Cerebellar cortex (tissue), 1 donor: ENCODE results near the gene CRKL.
A peak's percentile ranks its signal among the peaks of the same experiment; 100 is the strongest.

Experiments used
- DNase-seq: peaks from one replicate; pipeline ENCODE4 v3.0.0-alpha.2; 2015; ENCODE audit warnings: low spot score

The CRKL gene

DNA sequence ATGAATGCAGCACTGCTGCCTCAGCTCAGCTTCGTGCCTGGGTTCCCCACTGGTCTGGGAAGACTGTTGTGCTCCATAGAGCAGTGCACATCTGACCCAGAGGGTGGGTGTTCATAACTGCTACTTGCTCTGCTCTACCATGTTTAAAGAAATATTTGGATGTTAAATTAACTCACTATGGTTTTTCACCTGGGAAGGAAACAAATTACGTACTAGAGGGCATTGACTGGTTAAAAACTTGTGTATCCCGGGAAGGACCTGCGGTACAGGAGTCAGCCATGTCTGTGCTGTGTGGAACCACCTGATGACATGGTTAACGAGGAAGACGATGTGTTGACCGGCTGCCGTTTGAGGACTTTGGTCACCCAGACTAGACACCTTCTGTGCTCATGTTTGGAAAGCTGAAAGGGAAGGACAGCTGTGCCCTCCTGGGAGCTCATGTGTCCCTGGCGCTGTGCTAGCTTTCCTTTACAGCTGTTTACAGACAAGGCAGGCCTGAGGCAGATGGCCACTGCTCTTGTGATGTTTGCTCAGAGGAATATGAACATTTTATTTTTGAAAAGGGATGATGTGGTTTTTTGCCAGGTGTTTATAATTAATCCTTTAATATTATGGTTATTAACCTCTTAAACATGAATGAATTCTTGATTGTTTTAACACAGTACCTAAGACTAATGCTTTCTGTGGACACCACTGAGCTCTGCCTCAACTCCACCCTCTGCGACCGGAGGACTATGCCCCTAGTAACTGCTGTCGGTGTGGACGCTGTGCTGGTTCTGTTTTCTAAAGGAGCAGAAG, 35.5 kb downstream of the CRKL start:
- no peak for DNase-seq

DNA sequence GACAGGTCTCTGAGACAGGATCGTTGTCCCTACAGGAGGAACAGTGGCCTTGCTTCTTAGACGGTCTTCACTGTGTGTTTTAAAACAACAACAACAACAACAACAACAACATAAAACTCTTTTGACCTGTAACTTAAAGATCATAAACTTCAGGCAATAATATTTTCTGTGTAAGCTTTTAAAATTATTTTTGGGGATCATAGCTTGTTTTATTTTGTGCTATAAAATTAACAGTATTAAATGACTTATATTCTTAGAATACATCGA, 36.1 kb downstream of the CRKL start:
- DNase-seq, result no peak

GRCh38 chr22:20953668-20954500, 36.7 kb downstream of the CRKL start:
- DNase-seq, result no peak

GRCh38 chr22:20955548-20955947, 38.3 kb downstream of the CRKL start:
- no peak for DNase-seq

DNA sequence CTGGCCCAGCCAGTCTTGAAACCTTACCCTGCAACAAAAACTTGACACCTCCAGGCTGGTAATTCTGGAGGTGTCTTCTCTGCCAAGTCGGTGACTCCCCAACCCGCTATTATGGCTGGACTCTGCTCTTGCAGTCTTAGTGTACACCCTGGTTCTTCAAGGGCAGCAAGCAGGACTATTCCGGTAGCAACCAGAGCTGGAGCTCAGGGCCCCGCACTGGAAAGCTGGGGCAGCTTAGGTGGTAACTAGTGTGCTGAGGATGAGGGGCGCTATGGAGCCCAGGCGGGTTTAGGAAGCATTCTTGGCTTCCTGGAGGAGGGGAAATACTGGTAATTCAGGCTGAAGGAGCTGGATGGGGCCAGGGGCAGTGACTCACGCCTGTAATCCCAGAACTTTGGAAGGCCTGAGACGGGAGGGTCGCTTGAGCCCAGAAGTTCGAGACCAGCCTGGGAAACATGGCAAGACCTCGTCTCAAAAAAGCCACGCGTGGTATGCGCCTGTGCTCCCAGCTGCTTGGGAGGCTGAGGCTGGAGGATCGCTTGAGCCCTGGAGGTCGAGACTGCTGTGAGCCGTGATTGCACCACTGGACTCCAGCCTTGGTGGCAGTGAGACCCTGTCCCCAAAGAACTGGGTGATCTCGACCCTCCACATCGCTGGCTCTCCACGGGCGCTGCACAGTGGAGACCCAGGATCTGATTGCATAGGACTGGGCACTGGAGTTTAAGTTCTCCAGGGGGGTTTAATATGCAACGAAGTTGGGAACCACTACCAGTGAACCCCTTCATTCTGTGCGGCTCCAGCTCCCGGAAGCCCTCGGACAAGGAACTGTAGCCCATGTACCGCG, 39.3 kb downstream of the CRKL start:
- DNase-seq, result peak; percentile 61

- DNase-seq, result no peak
Observed at GRCh38 chr22:20957102-20957682, 40.0 kb downstream of the CRKL start.

- DNase-seq, result peak; percentile 68
Observed at GRCh38 chr22:20957683-20958431, 40.6 kb downstream of the CRKL start.

DNA sequence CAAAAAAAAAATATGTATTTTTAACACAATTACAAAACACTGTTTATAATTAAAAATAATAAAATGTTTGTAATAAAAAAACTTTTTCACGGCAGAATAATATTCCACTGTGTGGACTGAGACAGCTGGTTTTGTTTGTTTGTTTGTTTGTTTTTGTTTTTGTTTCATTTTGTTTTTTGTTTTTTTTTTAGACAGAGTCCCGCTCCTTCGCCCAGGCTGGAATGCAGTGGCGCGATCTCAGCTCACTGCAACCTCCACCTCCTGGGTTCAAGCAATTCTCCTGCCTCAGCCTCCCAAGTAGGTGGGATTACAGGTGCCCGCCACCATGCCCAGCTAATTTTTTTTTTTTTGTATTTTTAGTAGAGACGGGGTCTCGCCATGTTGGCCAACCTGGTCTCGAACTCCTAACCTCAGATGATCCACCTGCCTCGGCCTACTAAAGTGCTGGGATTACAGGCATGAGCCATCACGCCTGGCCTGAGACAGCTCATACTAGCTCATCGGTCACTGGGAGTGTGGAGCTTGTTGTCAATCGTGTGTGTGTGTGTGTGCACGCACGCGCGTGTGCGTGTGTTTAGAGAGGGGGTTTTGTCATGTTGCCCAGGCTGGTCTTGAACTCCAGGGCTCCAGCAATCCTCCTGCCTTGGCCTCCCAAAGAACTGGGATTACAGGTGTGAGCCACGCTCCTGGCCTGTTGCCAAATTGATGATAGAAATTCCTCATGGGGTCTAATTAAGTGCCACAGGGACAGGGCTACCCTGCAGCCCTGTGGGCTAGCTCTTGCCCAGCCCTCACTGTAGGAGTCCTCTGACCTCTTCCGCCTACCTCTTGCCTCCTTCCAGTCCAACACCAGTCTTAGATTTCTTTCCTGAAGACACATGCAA, 42.6 kb downstream of the CRKL start:
- no peak for DNase-seq

DNA sequence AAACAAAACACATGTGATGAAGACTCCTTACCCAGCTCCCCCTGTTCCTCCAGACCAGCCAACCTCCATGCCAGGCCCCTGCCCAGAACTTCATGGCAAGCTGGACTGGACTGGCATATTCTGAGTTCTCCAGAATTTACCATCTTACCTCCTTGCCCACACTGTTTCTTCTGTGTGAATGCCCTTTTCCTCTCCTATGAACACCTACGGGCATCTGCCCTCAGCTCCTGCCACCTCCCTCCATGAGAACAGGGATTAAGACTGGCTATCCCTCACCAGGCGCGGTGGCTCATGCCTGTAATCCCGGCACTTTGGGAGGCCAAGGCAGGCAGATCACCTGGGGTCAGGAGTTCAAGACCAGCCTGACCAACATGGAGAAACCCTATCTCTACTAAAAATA, 43.4 kb downstream of the CRKL start:
- DNase-seq, result no peak

DNA sequence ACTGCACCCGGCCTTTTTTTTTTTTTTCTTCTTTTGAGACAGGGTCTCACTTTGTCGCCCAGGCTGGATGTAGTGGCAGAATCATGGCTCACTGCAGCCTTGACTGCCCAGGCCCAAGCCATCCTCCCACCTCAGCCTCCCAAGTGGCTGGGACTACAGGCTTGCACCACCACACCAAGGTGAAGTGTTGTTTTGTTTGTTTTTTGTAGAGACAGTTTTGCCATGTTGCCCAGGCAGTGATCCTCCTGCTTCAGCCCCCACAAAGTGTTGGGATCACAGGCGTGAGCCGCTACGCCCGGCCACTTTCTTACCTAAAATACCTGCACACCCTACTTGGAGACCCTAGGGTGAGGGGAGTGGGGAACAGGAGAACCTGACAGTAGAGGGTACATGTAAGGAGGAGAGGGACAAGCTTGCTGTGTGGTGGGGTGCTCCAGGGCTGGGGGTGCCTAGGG, 45.3 kb downstream of the CRKL start:
- no peak for DNase-seq

DNA sequence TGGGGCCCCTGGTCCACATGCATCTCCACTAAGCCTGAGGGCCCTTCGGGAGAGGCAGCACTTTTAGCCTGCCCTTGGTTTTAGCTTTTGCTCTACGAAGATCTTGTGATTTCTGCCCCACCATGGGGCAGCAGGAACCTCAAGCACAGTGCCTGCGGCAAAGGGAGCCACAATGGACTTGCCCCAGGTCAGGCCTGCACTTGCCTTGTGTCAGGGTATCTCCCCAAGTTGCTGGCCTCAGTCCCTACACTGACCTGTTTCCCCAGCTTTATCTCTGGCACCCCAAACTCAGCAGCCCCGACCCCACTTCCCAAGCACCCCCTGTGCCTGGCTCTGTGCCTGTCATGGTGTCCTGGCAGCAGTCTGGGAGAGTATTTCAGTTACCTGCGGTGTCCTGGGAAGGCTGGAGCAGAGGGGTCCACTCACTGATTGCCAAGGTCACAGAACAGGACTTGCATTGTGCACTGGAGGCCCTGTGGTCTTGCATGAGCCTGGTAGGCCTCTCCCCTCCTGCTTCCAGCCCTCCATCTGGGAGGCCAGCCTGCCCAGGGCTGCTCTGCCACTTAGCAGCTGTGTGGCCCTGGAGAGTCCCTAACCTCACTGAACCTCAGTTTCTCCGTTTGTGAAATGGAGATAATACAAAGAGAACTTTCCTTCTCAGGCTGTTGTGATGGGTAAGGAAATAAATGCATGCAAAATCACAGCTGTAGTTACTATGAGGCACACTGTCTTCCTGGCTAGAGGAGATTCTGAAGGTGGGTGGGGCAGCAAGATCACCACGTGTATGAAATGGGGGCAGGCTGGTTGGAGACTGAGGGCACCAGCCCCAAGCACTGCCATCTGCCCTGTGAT, 46.2 kb downstream of the CRKL start:
- no peak for DNase-seq

GRCh38 chr22:20964090-20964798, 47.0 kb downstream of the CRKL start:
- DNase-seq, result no peak

GRCh38 chr22:20964799-20965103, 47.5 kb downstream of the CRKL start:
- DNase-seq, result no peak

GRCh38 chr22:20965104-20965887, 48.1 kb downstream of the CRKL start:
- no peak for DNase-seq

- no peak for DNase-seq
Observed at GRCh38 chr22:20965888-20966855, 49.0 kb downstream of the CRKL start.

DNA sequence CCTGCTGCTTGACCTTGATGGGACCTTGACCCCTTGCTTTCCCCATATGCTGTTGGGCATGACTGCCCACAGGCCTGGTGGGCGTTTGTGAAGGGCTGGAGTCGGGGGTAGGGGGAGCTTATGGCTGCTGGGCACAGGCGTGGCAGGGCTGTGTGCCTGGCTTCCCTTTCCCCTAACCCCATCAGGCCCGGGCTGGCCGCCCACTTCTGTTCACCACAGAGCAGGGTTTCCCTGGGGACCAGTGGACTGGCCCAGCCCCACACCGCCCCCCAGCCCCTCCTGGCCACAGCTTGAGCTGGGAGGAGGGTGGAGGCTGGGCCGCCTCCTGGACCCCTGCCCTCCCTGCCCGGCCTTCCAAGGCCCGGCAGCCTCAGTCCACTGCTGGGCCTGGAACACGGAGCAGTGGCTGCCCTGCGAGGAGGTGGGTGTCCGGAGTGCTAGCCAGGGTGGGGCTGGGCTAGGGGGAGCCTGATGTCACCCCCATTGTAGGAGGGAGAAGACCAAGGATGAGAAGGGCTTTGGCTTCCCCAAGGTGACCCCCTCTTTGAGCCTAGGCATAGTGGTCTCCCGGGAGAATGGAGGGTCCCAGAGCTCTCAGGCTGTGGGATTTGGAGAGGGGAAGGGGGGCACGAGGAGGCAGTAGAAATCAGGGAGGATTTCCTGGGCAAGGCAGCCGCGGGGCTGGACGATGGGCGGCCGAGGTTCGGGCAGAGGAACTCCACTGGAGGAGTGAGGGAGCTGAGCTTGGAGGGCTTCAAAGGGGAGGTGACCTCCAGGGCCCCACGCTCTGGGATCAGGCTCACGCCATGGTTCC, 49.9 kb downstream of the CRKL start, which contains the start of gene AIFM3:
TSS of gene AIFM3 (plus strand) at position 373 of the 814 bp plus-strand sequence. CDS start 690 bp downstream, outside the sequence.
- no peak for DNase-seq
